GM21737 (cell line): ENCODE measurements around the gene FLT3LG.

ENCODE experiments used
- ATAC-seq: cut with Tn5 transposase; IDR thresholded peaks from one replicate; pipeline ENCODE4 v1.9.1; 2021; ENCODE audit warnings: mild to moderate bottlenecking, moderate library complexity; ENCODE audit not compliant: unreplicated experiment

FLT3LG gene, protein sequence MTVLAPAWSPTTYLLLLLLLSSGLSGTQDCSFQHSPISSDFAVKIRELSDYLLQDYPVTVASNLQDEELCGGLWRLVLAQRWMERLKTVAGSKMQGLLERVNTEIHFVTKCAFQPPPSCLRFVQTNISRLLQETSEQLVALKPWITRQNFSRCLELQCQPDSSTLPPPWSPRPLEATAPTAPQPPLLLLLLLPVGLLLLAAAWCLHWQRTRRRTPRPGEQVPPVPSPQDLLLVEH

DNA sequence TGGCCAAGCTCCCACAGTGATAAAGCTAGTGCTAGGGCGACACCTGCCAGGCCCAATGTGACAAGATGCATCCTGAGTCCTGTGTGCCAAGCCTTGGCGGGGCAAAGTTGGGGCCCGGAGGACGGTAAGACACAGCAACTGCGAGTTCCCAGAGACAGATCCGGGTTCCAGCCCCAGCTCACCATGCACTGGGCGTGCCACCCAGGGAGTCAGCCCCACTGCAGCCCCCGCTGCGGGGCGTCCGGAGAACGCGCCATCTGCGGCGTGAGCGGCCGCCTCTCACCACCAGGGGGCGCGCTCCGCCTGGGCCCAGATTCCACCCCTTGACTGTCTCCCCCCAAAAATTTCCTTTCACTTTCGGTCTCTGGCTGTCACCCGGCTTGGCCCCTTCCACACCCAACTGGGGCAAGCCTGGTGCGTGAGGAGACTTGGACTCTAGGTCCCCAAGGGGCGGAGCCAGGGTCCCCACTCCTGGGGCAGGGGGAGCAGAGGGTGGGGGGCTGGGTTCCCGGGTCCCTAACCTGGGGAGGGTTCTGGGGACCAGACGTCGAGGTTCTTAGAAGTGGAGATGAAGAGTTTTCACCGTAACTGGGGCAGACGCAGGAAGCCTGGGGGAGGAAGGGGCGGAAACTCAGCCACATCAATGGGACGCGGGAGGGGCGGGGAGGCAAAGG, at the start of gene FLT3LG:
Gene FLT3LG, plus strand, starts transcription at position 348 of the 674 bp plus-strand sequence. CDS start 425 bp downstream, outside the sequence.
- peak; percentile 50 for ATAC-seq

DNA sequence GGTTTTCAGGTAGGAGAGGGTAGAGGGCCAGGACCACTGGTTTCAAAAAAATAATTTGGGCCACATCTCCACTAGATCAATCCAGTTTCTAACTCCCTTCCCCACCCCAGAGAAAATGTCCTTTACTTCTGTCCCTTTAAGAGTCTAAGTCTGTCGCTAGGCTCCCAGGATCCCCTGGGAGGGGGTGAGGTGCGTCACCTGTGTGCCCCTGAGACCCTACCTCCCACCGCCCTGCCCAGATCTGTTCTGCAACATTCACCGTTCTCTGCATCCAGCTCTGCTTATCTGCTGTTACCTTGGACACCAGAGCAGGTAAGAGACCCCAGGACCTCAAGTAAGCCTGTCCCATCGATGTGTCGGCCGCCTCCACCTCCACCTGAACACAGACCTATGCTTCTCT, 48.8 kb upstream of the FLT3LG start, which contains the start of gene GFY:
Gene GFY, plus strand, starts transcription at position 211 of the 400 bp plus-strand sequence. CDS start 1,043 bp downstream, outside the sequence.
- no peak for ATAC-seq

DNA sequence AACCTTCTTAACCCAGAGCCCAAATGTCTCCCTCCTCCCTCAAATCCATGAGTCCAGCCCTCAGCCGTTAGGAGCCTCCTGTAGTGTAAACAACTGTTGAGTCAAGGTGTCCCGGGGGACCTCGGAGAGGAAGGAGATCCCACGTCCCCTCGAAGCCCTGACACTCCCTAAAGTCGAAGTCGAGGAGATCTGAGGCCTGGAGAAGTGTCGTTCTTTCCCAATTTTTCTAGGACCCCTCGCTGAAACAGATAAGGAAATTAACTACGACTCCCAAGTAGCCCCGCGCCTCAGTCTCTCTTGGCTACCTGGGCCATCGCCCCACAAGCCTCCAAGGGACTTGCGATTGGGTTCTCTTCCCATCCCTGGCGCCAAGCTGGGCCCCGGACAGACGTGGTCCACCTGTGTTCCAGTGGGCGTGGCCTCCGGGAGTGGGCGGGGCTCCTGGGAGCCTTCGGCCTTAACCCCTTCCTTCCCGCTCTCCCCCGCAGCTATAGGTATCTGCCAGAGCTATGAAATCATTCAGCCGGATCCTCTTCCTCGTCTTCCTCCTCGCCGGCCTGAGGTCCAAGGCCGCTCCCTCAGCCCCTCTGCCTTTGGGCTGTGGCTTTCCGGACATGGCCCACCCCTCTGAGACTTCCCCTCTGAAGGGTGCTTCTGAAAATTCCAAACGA, 48.0 kb upstream of the FLT3LG start:
- ATAC-seq, result no peak

DNA sequence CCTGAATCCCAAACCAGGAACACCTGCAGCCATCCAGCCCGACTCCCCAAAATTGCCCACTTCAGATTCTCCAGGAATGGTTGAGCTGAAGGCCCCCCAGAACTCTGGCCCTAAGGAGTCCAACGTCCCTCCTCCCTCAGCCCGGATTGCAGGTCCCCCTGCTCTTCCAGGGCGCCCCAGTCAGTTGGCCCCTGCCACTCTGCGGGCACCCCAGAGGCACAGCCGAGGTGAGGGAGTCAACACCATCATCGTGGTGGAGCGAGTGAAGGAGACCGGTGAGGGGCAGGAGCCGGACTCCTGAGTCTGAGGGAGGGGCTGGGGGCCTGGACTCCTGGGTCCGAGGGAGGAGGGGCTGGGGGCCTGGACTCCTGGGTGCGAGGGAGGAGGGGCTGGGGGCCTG, 46.7 kb upstream of the FLT3LG start:
- no peak for ATAC-seq

DNA sequence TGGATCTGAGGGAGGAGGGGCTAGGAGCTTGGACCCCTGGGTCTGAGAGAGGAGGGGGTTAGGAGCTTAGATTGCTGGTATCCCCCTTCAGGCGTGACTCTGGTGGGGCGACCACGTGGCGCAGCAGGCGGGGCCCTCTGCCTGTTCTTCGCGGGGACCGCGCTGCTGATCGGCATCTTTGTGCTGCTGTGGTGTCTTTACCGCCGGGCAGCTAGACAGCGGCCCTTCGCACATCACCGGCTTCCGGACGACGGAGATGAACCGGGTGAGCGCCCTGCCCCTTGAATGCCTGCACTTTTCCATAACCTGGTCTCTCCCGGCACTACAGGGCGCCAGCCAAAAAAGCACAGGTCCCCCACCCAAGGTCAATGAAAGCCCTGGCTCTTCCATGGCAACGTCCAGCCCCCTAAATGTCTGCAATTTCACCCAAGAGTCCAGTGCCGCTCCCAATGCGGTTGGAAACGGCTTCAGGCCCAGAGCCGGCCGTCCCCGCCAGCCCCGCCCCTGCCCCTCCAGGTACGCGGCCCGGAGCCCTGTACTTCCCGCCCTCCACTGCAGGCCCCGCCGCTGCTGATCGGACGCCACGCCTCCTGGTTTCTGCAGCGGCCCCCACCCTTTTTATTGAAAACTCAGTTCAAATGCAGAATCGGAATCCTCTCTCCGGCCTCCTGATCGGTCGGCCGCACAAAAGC, 46.0 kb upstream of the FLT3LG start:
- ATAC-seq, result no peak

DNA sequence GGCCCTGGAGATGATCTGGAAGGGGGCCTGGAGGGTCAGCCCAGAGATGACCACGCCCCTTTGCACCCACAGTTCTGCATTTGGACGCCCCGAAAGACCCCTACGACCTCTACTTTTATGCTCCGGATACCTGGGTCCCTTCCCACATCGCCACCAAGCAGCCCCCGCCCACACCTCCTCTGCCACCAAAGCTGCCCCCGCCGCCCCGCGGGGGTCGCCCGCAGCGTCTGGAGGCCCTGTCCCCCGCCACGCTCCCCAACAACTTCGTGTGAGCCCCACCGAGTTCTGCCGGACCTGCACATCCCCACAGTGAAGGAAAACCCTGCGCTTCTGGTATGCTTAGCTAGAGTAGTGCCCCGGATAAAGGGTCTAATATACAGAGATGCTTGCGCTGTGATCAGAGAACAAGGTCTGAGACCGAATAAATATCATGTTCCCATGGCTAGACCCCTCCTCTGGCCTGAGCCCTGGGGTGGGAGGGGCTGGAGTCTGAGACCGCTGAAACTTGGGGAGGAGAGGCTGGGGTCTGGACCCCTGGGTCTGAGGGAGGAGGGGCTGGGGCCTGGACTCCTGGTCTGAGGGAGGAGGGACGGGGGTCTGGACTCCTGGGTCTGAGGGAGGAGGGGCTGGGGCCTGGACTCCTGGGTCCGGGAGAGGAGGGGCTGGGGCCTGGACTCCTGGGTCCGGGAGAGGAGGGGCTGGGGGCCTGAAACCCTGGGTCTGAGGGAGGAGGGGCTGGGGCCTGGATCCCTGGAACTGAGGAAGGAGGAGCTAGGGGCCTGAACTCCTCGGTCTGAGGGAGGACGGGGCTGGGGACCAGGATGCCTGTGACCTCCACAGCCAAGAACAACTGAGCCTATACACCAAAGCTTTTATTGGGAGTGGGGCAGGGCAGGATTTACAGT, 45.2 kb upstream of the FLT3LG start:
- ATAC-seq, result no peak

DNA sequence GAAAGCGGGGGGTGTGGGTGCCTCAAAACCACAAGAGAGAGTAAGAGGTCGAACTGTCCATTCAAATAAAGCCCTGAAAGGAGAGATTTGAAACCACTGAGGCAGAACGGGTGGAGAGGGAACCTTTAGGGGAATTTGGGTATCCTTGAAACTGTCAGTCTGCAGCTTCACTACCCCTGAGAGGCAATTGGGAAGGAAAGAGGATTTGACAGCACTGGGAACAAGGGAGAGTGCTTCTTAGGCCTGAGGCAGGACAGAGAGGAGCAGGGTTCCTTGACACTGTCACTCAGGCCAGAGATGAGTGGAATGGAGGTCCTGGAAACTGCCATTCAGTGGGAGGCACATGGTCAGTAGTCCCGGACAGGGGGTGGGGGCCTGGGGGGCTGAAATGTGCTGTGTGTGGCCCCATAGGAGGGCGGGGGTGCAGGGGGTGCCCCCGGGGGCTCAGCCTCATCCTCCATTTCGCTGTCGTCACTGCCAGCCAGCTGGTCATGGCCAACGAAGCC, 43.8 kb upstream of the FLT3LG start:
- ATAC-seq, result no peak

DNA sequence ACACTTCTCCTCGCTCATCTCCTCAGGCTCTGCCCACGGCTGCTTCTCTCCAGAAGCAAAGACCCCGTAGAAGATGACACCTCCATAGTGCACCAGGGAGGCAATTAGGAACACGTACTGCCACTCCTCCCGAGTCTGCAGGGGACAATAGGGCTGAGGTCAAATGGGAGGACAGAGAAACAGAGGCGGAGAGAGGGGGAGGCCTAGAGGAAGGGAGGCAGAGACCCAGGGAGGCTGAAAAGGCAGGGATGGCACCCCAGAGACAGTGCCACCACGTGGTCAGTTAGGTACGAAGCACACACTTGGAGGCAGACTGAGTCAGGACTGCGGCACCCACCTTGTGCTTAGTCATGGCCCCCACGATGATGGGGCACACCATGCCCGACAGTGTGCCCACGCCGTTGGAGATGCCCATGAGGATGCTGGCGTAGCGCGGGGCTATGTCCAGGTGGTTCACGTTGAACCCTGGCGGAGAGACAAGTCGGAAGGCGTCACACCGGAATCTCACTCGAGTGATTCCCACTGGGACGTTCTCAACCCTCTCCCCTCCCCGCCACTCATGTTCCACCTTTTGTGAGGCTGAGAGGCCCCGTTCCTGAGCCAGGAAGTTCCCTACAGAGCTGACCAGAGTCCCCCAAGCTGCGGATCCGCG, 43.2 kb upstream of the FLT3LG start:
- ATAC-seq, result no peak

DNA sequence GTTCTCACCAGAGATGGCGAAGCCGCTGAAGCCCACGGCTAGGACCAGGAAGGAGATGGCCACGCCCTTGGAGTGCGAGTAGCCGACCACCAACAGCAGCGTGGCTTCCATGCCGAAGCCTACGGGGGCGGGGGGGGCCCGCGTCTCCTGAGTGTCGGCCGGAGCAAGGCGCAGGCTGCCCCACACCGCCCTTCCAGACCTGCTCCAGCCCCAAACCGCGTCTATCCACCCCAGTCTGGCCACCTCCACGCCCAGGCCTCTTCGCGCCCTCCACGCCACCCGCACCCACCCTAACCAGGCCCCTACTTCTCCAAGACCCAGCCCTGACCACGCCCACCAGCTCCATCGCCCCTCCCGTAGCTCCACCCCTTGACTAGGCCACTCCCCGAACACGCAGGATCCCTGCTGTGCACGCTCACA, 42.7 kb upstream of the FLT3LG start:
- no peak for ATAC-seq

DNA sequence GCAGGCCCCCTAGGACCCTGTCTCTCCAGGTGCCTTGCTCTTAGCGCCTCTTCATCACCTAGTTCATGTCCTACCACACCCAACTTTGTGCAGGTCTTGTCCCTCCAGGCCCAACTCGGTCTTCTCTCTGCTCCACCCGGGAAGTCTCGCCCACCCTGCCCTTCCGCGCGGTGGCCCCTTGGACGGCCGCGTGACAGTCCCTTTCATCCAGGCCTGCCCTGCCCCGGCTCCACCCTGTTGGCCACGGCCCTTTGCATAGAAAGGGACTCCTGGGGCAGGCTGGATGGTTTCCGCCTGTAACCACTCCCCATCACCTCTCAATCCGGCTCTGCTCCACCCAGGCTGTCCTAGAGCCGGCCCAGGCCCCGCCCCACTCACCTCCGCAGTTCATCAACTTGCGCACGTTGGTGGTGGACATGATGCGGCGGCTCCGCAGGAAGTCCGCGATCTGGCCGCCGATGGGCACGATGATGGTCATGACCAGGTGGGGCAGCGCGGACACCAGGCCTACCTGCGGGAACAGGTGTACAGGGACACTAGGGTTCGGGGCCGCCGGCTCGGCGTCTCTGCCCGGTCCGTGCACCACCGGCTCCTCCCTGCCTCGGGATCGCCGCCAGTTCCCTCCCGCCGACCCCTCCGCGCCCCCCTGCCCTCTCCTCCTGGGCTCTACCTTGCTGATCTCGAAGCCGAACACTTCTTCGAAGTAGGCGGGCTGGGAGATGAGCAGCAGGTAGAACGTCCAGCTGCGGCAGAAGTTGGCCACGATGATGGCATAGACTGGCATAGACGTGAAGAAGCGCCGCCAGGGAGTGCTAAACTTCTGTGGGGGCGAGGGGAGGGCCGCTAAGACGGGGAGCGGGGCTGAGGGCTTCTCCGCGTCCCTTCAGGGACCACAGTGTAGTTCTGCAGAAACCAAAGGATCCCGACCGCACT, 41.6 kb upstream of the FLT3LG start:
- ATAC-seq, result no peak

DNA sequence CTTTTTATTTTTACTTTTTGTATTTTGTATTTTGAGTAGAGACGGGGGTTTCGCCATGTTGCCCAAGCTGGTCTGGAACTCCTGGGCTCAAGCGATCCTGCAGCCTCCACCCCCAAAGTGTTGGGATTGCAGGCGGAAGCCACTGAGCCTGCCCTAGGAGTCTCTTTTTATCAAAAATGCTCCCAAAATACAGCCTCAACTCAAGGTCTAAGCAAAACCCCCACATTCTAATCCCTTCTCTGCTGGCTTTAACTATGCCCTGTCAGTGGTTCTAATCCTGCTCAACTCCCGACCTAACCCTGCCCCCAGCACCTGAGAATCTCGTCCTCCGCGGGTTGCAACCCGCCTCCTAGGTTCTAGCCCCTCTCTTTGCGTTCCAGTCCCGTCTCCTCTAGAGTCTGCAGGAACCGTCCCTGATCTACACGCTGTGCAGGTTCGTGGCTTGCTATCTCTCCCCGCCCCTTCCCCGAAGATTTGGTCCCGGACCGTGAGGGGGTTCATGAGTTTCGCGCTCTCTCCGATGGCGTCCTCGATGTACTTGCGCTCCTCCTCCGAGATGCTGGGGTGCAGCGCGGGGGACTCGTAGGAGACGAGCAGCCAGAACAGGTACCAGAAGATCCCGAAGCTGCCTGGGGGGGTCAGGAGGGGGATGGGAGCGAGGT, 40.6 kb upstream of the FLT3LG start:
- ATAC-seq, result no peak

DNA sequence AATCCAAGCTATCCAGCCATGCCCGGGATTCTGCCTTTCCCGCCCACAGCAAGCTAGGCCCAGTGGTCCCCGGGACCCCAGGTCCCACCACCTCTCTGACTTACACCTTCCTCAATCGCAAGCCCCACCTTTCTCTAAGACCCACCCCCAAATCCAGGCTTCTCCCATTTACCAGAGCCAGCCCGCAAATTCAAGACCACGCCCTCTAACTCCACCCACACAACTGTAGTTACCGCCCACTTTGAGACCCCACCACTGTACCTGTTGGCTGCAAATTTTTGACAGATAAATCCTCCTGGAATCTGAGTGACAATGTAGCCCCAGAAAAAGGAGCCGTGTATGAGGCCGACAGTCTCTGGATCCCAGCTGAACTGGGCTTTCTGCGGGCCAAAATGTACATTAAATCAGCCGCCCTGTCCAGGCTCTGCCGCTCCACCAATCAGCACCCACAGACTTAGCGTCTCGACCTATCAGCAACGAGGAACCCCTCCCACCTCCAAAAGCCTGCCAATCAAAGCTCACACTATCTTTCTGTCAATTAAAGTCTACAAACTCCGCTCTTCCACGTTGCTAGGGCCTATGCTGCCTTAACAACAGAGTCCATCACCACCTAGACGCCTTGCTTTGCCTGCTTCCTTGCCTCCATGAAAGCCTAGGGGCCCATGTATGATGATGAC, 39.0 kb upstream of the FLT3LG start:
- ATAC-seq, result no peak

DNA sequence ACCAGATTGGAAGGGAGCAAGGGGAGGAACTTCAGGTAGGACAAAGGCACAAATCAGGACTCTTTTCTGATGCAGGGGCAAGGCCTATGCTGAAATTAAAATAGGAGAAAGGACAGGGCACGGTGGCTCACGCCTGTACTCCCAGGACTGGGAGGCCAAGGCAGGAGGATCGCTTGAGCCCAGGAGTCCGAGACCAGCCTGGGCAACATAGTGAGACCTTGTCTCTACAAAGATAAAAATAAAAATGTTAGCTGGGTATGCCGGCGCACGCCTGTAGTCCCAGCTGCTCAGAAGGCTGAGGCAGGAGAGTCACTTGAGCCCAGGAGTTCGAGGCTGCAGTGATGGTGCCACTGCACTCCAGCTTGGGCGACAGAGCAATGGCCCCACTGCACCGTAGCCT, 38.3 kb upstream of the FLT3LG start:
- no peak for ATAC-seq

DNA sequence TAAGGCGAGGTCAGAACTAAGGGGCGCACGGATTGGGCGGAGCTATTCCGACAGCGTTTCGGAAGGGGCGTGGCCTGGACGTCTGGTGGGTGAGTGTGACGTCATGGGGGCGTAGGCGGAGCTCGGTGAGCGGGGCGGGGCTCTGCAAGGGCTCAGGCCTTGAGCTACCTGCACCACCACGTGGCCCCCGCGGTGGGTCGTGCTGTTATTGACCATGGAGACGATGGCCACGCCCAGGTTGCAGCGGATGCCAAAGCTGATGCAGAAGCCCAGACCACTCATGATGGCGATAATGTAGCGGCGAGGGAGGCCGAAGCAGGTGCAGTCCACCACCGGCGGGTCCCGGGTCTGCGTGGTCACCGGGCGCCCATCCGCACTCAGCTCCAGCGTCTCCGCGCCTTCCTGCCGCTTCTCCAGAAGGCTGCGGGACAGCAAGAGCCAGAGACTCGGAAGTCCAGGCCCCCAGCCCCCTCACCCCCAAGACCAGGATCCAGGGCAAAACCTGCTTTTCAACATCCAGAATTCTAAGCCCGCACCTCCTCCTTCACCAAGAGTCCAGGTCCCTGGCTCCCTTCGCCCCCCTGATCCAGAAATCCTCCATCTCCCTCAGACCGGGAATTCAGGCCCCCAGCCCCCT, 37.5 kb upstream of the FLT3LG start:
- ATAC-seq, result no peak

DNA sequence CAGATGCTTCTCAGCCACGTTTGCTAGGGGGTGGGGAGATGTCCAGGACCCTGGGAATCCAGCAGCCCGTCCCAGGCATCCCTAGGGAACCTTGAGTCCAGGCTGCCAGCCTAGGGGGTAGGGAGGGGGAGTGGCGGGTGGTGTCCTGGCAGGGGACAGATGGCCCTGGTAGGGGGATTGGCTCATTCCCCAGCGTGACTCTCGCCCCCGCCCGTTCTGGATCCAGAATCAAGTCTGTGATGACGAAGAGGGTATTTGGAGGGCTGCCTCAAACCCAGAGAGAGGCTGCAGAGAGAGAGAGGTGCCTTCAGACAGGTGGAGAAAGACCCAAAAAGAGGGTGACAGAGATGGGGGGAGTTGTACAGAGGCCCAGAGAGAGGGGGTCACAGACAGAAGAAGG, 36.8 kb upstream of the FLT3LG start:
- no peak for ATAC-seq

DNA sequence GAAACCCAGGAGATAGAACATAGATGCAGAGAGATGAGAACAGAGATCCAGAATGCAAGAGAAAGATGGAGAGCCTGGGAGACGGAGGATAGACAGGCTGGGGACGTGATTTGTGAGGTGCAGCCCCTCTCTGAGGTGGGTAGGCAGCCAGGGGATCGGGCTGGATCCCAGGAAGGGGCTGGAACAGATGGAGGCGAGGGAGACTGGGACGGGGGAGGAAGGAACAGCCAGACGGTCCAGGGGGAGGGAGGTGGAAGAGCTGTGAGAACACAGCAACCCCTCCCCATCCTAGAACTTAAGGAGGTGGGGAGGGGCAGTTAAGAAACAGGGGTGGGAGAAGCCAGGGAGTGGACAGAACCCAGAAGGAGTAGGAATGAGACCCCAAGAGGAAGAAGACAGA, 35.8 kb upstream of the FLT3LG start:
- ATAC-seq, result no peak

DNA sequence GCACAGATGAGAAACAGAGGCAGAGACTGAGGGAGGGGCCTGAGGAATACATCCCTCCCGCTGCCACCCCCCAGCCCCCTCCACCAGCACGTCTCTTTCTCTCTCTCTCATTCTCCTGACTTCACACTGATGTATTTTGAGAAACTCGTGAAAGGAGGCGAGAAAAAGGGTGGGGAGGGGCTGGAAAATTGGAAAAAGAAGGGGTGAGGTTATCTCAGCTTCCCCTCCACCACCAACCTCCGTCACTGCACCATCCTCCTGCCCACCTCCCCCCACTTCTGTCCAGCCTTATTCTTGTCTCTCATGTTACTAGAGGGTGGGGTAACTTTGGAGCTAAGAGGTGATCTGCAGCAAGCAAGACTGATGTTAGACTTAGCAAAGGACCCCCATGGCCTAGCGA, 34.2 kb upstream of the FLT3LG start:
- ATAC-seq, result no peak
